Activated CD4-positive, CD25-positive, alpha-beta regulatory T cell (primary cell): ENCODE measurements around the gene MCC.
A peak's percentile ranks its signal among the peaks of the same experiment; 100 is the strongest.

Experiments used
- DNase-seq, 4 experiments: peaks; one replicate each; lab custom pipeline; 2025; lab: John Stamatoyannopoulos, UW

Gene MCC

DNA sequence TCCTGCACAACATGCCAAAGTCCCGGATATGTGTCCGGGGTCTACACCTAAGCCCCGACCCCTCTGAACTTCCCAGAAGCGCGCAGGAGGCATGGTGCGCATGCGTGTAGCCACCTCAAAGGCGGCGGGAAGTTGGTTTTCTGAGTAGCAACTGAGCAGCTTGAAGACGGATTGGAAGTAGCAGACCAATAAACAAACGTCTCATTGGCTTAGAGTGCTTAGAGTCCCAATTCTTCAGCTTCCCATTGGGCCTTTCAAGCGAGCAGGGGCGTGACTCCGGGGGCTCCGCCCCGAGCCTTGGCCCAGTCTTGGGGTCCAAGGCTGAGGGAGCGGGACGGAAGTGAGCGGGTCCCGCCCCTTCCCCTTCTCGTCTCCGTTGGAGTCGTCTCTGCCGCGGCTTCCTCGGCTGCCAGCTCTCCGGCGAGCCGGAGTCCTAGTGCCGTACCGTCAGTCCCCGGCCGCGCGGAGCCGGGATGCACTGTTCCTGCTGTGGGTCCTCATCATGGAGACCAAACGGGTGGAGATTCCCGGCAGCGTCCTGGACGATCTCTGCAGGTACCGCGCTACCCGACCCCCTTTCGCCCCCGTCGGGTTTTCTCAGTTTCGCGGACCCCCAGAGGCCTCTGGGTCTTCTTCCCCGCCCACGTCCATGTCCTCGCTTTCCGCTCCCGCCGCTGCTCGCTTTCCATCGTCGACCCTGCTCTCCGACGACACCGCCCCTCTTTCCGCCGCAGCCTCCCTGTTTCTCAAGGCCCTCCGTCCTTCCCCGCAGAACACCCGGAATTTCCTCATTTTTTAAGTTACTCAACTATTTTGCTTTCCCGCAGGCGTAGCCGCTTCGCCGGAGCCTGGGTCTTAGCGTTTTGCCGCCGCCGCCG is 511.6 kb downstream of the MCC start, which contains the start of gene DCP2:
Gene DCP2, plus strand, starts transcription at position 367 of the 878 bp plus-strand sequence. Its CDS starts 136 bp downstream, at position 503.
- peak; percentile 78 to 91 (median 88) for DNase-seq

DNA sequence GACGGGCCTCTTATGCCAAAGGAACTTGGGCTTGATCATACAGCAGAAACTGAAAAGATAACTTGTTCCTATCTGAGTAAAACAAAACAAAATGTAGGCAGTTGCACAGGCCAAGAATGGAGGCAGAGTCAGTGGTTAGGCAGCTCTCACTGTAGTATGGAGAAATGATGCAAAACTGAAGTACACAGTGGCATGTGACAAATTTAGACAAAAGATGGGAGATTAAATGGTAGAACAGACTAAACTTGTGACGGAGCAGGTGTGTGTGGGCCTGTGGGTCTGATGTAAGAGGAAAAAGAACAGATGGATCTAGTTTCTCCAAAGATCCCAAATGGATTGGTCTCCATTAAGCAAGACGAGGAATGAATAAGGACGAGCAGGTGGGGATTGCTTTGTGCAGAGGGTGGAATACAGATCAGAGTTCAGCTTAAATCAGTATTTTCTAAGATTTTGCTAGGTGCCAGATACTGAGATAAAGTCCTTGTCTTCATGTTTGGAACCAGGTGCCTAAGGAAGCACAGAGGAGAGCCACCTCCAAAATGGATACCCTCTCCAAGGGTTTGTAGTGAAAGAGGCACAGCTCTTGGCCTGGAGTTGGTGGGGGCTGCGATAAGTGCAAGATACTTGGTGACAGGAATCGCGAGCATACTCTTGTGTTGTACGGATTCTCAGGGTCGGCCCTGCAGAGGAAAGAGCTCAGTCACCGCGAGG is 512.4 kb downstream of the MCC start:
- no peak for DNase-seq

DNA sequence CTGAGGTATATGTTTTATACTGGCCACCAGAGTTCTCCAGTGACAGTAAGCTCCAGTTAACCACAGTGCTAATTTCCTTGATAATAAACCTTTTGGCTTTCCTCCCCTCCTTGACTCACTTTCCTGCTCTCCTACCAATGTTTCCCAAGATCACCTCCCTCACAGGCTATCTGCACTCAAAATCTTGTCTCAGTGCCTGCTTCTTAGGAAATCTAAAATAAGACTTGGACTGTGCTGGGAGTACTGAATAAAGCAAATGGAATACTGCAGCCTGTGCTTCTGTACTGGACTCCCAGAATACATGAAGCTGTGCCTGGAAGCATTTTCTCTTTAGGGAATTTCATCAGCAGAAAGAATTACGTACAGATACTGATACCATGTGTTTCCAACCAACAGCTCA is 513.4 kb downstream of the MCC start:
- no peak for DNase-seq

DNA sequence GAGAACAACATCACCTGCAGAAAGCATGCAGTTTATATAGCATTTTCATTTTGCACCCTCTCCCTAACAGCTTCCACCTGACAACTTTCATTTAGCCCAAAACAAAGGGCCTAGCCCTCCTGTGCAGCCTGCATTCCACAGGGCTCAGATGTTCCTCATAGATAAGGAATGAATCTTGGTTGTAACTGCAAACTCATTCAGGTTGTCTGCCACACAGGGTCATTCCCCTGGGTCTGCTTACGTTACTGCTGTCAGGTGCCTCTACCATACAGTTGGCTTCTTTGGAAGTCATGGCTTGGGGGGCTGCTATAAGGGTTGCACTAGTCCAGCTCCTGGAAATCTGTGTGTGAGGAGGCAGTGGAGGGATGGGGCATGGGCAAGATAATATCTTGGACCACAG is 514.3 kb downstream of the MCC start:
- no peak for DNase-seq

DNA sequence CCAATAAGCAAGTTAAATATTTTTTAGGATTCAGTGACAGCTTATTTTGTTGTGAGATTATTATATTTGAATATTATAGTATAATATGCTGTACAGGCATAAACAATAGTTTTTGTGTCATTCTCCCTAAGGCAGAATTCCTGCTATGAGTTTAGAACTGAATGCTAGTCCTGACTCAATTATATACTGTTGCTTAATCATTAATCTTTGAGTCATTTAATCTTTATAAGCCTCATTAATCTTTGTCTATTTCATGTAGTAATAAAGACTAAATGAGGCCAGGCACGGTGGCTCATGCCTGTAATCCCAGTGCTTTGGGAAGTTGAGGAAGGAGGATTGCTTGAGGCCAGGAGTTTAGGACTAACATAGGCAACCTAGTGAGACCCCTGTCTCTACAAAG is 515.2 kb downstream of the MCC start:
- DNase-seq = no peak
